Measurements from ENCODE around the gene ACADL.

DNA sequence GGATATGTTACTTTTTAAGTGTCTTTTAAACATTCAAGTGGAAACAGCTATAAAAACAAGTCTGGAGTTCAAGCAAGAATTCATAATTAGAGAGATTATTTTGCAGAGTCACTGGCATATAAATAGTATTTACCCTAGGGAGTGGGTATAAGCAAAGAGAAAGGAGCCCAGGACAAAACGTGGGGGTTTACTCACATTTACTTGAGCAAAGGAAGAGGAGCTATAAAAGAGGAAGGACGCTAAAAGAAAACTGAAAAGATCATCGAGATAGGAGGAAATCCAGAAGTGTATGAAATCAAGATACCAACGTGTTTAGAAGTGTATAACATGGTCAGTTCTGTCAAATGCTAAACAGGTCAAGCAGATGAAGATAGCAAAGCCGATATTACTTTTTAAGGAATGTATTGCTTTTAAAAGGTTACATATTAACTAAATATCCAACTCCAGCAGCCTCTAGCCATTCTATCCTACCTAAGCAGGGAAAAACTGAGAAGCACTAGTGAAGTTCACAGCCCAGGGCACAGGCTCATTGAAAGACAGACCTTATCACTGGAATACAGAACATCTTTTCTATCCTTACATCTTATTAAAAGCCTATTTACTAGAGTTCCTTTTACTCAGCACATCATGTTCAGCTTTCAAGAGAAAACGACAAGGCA, 62.7 kb downstream of the ACADL start:
- TF ChIP-seq REST (IDR thresholded peaks at IDR 0.05; ENCODE audit: insufficient replicate concordance, low read depth) (no peak), POLR2AphosphoS5 (IDR thresholded peaks at IDR 0.05; ENCODE audit: low read depth) (no peak), GABPA (IDR thresholded peaks at IDR 0.05; ENCODE audit: low read depth) (no peak), SPI1 (IDR thresholded peaks at IDR 0.05; ENCODE audit: borderline replicate concordance, low read depth) (peak; percentile 56; the same call in 1 of the 2 replicates)
- TF ChIP-seq, protein P1, sequence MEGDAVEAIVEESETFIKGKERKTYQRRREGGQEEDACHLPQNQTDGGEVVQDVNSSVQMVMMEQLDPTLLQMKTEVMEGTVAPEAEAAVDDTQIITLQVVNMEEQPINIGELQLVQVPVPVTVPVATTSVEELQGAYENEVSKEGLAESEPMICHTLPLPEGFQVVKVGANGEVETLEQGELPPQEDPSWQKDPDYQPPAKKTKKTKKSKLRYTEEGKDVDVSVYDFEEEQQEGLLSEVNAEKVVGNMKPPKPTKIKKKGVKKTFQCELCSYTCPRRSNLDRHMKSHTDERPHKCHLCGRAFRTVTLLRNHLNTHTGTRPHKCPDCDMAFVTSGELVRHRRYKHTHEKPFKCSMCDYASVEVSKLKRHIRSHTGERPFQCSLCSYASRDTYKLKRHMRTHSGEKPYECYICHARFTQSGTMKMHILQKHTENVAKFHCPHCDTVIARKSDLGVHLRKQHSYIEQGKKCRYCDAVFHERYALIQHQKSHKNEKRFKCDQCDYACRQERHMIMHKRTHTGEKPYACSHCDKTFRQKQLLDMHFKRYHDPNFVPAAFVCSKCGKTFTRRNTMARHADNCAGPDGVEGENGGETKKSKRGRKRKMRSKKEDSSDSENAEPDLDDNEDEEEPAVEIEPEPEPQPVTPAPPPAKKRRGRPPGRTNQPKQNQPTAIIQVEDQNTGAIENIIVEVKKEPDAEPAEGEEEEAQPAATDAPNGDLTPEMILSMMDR (IDR thresholded peaks at IDR 0.05; ENCODE audit: insufficient read depth, low read length) = no peak

Data from HL-60 (cell line).